Dermis blood vessel endothelial cell (primary cell): ENCODE results near the gene MREG. TPM values are rescaled to one million over a fixed set of nuclear protein-coding genes. Genes with fewer than 3 reads are reported as not detected.

Source experiments
- DNase-seq: peaks from one replicate; pipeline ENCODE4 v3.0.0; 2010
- total RNA-seq: library from RNA; depleted of rRNA; stranded (reverse); fragments of >200 nt; gene quantifications from 2 replicates; pipeline ENCODE4 v1.2.3, GENCODE V29; 2014

MREG gene, protein sequence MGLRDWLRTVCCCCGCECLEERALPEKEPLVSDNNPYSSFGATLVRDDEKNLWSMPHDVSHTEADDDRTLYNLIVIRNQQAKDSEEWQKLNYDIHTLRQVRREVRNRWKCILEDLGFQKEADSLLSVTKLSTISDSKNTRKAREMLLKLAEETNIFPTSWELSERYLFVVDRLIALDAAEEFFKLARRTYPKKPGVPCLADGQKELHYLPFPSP
- 2.0 and 3.9 TPM in 2 replicates for total RNA-seq

DNA sequence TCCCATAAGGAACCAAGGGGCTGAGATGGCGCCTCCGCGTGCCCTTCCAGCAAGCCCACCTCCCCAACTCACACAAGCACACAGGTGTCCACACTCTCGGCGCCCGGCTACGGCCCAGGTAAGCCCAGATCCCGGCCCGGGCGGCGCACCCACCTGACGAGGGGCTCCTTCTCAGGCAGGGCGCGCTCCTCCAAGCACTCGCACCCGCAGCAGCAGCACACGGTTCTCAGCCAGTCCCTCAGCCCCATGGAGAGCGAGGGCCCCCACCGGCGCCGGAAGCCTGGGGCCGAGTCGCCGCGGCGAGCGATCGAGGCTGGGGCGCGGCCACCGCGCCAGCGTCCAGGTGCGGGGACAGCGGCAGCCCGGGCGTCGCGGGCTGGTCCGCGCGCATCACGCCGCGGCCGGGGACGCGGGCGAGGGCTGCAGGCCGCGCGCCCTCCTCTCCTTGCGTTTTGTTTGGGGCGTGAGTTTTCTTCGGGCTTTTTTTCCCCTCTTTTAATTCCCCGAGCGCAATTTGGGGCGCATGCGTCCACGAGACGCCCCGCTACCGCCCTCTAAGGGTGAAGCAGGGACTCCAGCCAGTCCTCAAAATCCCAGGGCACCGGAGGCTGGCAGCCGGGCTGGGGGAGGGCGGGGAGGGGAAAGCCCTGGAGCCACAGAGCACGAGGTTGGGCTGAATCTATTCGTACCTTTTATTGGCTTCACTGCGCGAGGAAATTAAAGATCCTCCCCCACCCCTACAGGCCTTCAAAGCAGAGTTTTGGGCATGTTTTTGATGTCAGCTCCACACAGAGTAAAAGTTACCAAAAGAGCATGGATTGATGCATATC is at the start of gene MREG:
MREG (minus strand) TSS at position 472 of the 830 bp plus-strand sequence; CDS start at position 248, 224 bp downstream.
- DNase-seq = peak; percentile 78

GRCh38 chr2:216059233-216059834 is 46.0 kb upstream of the MREG start:
- no peak for DNase-seq

DNA sequence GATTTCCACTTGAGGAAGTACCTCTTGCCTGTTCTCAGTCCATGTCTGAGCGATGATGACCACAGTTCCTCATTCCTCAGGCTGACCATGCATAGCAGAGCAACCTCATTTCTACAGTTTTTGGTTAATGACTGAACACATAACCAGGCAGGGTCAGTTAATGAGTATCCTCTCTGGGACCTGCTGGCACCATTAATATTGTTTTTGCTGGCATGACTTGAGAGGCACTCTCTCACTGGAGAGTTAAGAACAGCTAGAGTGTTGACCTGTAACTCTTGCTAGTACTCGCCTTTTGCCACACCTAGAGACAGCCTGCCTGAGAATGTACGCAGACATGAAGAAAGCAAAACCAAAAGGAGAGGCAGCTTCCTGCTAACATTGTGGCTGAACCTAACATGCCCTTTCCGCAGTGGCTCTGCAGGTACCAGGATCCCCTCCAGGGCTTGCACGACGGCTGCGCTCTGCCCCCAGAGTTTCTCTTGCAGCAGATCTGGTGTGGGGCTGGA is 44.4 kb upstream of the MREG start:
- no peak for DNase-seq

- DNase-seq = peak; percentile 48
Observed at GRCh38 chr2:216056739-216057138, 43.4 kb upstream of the MREG start.

DNA sequence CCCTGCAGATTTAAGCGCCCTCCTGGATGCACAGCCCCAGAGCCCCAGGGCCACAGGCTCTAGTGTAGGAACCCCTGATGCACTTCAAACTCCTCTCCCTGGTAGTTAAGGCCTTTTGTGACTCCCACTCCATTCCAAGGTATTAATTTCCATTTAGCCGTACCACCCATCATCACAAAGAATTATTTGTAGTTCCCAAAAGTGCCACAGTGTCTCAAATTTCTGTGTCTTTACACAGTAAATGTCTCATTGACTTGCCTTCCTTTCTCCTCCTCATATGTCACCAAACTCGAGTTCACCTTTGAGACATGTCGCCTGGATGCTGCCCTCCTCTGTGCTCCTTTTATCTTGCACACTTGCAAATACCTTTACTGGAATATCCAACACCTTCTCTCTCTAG is 42.3 kb upstream of the MREG start:
- DNase-seq = no peak

- no peak for DNase-seq
Observed at GRCh38 chr2:216052420-216052819, 39.1 kb upstream of the MREG start.

DNA sequence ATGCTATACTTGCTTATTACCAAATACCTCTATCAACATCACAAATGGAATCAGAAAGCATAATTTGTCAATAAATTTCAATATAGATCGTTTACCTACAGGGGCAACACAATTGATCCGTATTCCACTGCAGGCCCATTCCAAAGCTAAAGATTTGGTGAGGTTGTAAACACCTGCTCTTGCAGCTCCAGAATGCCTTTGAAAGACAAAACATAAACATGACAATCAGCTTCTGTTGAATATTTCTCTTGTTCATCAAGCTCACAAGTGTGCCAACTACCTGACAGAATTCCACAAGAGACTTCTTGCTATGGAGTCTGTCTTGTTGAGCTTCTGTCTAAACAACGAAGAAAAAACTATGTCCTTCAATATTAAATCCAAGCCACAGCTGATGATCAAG is 38.0 kb upstream of the MREG start:
- no peak for DNase-seq

DNA sequence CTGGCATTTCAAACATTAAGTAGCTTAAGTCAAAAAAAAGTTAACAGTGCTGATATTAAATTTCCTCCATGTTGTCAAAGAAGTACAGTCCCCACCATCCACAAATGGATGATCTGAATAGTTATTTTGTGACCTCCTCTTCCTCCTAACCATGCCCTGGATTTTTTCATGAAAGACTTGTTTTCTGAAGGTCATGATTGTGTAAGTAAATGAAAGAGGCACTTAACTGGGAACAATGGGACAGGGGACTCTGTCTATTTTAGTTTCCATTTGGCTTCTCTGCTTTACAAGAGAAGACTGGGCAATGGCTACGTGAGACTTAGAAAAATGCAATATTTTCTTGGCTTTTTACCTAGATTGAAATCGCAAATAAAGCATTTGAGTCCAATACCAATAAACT is 36.1 kb upstream of the MREG start:
- no peak for DNase-seq

- DNase-seq = no peak
Observed at GRCh38 chr2:216047397-216047796, 34.0 kb upstream of the MREG start.

DNA sequence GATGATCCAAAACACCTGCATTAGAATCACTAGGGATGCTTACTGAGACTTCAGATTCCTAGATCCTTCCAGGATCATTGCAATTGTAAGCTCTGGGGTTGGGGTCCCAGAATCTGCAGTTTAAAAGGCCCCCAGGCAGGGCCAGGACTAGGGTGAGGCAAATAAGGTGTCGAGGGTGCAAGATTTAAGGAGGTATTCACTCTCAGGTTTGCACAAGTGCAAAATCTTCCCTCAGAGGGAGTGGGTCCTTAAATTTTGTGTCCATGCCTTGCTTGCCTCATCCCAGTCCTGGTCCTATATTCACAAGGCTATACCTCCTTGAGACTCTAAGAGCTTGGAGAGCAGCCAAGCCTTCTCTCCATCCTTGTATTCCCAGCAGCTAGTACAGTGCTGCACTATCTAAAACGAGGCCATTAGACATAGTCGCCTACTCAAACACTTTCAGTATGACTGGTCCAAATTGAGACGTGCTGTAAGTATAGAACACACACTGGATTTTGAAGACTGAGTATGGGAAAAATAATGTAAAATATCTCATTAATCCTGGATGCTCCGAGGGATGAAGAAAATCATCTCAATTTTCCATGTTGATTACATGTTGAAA is 31.6 kb upstream of the MREG start:
- DNase-seq = no peak

DNA sequence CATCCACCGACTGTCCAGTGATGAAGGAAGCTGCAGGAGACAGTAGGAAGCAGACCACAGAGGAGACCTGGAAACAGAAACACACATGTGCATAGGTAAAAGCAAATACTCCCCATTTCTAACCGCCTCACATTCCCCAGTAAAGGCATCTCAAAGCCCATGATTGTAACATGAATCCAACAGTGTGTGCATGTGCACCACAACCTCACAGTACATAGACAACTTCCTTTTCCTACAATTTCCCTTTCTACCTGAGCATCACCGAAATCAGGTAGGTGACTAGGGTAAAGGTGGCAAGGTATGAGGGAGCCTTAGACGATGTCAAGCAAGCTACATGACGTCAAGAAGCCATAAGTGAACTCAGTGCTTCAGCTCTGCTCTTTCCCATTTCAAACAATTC is 30.6 kb upstream of the MREG start:
- DNase-seq = no peak

- no peak for DNase-seq
Observed at GRCh38 chr2:216041438-216041837, 28.1 kb upstream of the MREG start.

- no peak for DNase-seq
Observed at GRCh38 chr2:216039918-216040317, 26.6 kb upstream of the MREG start.

- peak; percentile 91 for DNase-seq
Observed at GRCh38 chr2:216034065-216034464, 20.7 kb upstream of the MREG start.

- DNase-seq = no peak
Observed at GRCh38 chr2:216033403-216033802, 20.1 kb upstream of the MREG start.

- DNase-seq = no peak
Observed at GRCh38 chr2:216031960-216032689, 18.8 kb upstream of the MREG start.

DNA sequence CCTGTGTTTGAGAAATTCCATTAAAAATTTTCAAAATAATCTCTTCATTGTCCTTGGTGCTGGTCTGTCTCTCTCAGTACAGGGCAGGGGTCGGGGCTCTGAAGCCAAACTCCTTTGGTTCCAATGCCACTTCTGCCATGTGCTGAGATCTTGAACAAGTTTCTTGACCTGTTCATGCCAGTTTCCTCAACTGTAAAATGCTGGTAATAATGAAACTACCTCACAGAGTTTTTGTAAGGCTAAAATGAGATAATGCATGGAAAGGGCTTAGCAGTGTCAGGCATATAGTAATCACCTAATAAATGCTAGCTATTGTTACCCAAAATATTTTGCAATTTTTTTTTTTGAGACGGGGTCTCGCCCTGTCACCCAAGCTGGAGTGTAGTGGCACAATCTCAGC is 16.9 kb upstream of the MREG start:
- no peak for DNase-seq

DNA sequence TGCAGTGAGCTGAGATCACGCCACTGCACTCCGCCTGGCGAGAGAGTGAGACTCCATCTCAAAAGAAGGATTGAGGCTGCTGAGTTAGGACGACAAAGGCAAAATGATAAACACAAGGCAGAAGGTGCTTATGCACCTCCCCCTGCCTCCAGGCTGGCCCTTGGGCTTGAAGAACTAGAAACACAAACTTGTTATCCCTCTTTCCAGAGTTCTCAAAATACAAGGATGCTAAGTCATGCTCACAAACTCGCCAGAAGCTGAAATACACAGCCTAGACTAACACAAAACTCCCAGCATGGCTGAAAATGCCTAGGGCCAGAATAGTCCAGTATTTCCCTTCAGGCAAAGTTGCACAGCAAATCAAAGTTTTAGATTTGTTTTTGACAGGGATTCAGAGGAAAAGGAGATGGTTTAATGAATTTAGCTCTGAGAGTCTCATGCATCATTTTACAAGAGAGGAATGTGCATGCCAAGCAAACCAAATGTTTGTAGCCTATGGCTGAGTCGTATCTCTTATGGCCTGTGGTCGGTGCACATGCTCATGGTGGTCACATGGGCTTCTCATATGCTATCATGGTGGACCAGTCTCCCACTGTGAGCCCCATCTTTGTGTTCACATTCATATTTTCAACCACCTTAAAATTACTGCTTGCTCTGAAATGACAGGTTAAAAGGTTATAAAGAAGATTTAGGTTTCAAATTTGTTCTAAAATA is 16.2 kb upstream of the MREG start:
- DNase-seq = no peak

- DNase-seq = no peak
Observed at GRCh38 chr2:216024779-216025336, 11.5 kb upstream of the MREG start.

- peak; percentile 76 for DNase-seq
Observed at GRCh38 chr2:216023055-216023648, 9.8 kb upstream of the MREG start.
